GM23338 (cell line): ENCODE results near the gene KLHL12. TPM values are rescaled to one million over a fixed set of nuclear protein-coding genes. Genes with fewer than 3 reads are reported as not detected.

Experiments
- ATAC-seq: fragments of 200-7000 bp; cut with Tn5 transposase; 3 replicates; pipeline ENCODE4 v1.9.1; 2020
- DNase-seq: peaks from one replicate; pipeline ENCODE4 v3.0.0-alpha.2; 2015; ENCODE audit warnings: low spot score
- H2AFZ ChIP-seq: fragments of 200-600 bp; sonication (generic); 2 replicates; pipeline ENCODE4 v1.8.0; 2016; ENCODE audit warnings: antibody characterized with exemption, mild to moderate bottlenecking, moderate library complexity
- H3F3A ChIP-seq: fragments of 200-600 bp; sonication (generic); replicated peaks from 2 replicates; pipeline ENCODE4 v1.8.0; 2017; ENCODE audit warnings: antibody characterized with exemption, mixed run types, low read depth
- H3K27ac ChIP-seq: fragments of 200-600 bp; sonication (generic); 2 replicates; pipeline ENCODE4 v1.6.1; 2016; ENCODE audit warnings: low read depth
- H3K27me3 ChIP-seq: fragments of 200-600 bp; sonication (generic); 2 replicates; pipeline ENCODE4 v1.8.0; 2016; ENCODE audit warnings: mild to moderate bottlenecking, mixed run types, moderate library complexity; ENCODE audit not compliant: insufficient read depth
- H3K36me3 ChIP-seq: fragments of 200-600 bp; sonication (generic); 2 replicates; pipeline ENCODE4 v1.8.0; 2016; ENCODE audit warnings: mild to moderate bottlenecking; ENCODE audit not compliant: insufficient read depth
- H3K4me1 ChIP-seq: fragments of 200-600 bp; sonication (generic); 2 replicates; pipeline ENCODE4 v1.8.0; 2016; ENCODE audit warnings: mild to moderate bottlenecking, moderate library complexity; ENCODE audit not compliant: insufficient read depth
- H3K4me2 ChIP-seq: fragments of 200-600 bp; sonication (generic); 2 replicates; pipeline ENCODE4 v1.7.1; 2017; ENCODE audit warnings: mixed run types
- H3K4me3 ChIP-seq: fragments of 200-600 bp; sonication (generic); 2 replicates; pipeline ENCODE4 v1.6.1; 2016; ENCODE audit warnings: mixed run types
- H3K79me2 ChIP-seq: fragments of 200-600 bp; sonication (generic); replicated peaks from 2 replicates; pipeline ENCODE4 v1.8.0; 2017; ENCODE audit warnings: mild to moderate bottlenecking; ENCODE audit not compliant: insufficient read depth
- H3K9me2 ChIP-seq: fragments of 200-600 bp; sonication (generic); 2 replicates; pipeline ENCODE4 v1.8.0; 2017; ENCODE audit not compliant: insufficient read depth
- H4K20me1 ChIP-seq: fragments of 200-600 bp; sonication (generic); replicated peaks from 2 replicates; pipeline ENCODE4 v1.8.0; 2017; ENCODE audit warnings: mild to moderate bottlenecking; ENCODE audit not compliant: insufficient read depth
- H3K27ac Mint-ChIP-seq: 2 replicates; pipeline ENCODE4 v1.8.0; 2020; ENCODE audit warnings: inconsistent platforms, mild to moderate bottlenecking, moderate library complexity, mixed read lengths
- H3K27me3 Mint-ChIP-seq: 3 replicates; pipeline ENCODE4 v1.8.0; 2022; ENCODE audit warnings: low read depth, mild to moderate bottlenecking, moderate library complexity, mixed read lengths, inconsistent platforms; ENCODE audit not compliant: insufficient read depth, poor library complexity
- H3K36me3 Mint-ChIP-seq: 3 replicates; pipeline ENCODE4 v1.8.0; 2021; ENCODE audit warnings: low read depth, mild to moderate bottlenecking, inconsistent platforms, moderate library complexity, mixed read lengths
- H3K4me1 Mint-ChIP-seq: 3 replicates; pipeline ENCODE4 v1.8.0; 2020; ENCODE audit warnings: mild to moderate bottlenecking, inconsistent platforms, mixed read lengths
- H3K4me3 Mint-ChIP-seq: 3 replicates; pipeline ENCODE4 v1.8.0; 2021; ENCODE audit warnings: moderate library complexity, mild to moderate bottlenecking, inconsistent platforms, mixed read lengths
- H3K9me3 Mint-ChIP-seq: 3 replicates; pipeline ENCODE4 v1.8.0; 2020; ENCODE audit warnings: moderate library complexity, mild to moderate bottlenecking, inconsistent platforms, mixed read lengths
- CREB1 ChIP-seq: fragments of 250-450 bp; sonication (Bioruptor Pico); IDR thresholded peaks from 2 replicates; pipeline ENCODE4 v1.5.0; 2020; ENCODE audit warnings: low read depth, mild to moderate bottlenecking, moderate library complexity
- EZH2 ChIP-seq: fragments of 200-600 bp; sonication (generic); IDR thresholded peaks from one replicate; pipeline ENCODE4 v1.8.0; 2017; ENCODE audit warnings: antibody characterized with exemption, mild to moderate bottlenecking, low read depth; ENCODE audit not compliant: unreplicated experiment
- JUNB ChIP-seq: IDR thresholded peaks from one replicate; pipeline ENCODE4 v1.6.1; 2016; ENCODE audit warnings: antibody characterized with exemption; ENCODE audit not compliant: unreplicated experiment
- ZNF114 ChIP-seq: fragments of 250-450 bp; sonication (Bioruptor Pico); IDR thresholded peaks from 2 replicates; pipeline ENCODE4 v1.5.0; 2020; ENCODE audit warnings: mild to moderate bottlenecking, moderate library complexity
- ZNF331 ChIP-seq: fragments of 250-450 bp; sonication (Bioruptor Pico); IDR thresholded peaks from 2 replicates; pipeline ENCODE4 v1.5.0; 2020; ENCODE audit warnings: low read depth, mild to moderate bottlenecking, moderate library complexity
- ZNF462 ChIP-seq: fragments of 250-450 bp; sonication (Bioruptor Pico); IDR thresholded peaks from 2 replicates; pipeline ENCODE4 v1.5.0; 2020; ENCODE audit warnings: mild to moderate bottlenecking, moderate library complexity
- polyA plus RNA-seq: library from polyadenylated mRNA; unstranded; fragments of >200 nt; fragmentation: Nextera tagmentation; extraction: Ambion mirVana; gene quantifications from 2 replicates; pipeline ENCODE4 v1.2.1, GENCODE V29; 2016
- total RNA-seq: library from RNA; depleted of rRNA; stranded (reverse); fragments of >200 nt; shearing (Covaris generic); gene quantifications from 2 replicates; pipeline ENCODE4 v1.2.3, GENCODE V29; 2014
- TF ChIP-seq, protein P1 (sequence below): IDR thresholded peaks from 2 replicates; pipeline ENCODE4 v1.6.1; 2016; ENCODE audit warnings: antibody characterized with exemption

The KLHL12 gene
- total and polyA plus RNA-seq, 2 experiments from 2014 or later = 14.6 to 27.5 TPM

GRCh38 chr1:202926581-202927491, at the start of gene KLHL12 (continued):
- TF ChIP-seq ZNF462 (CRISPR knock-in tag) = peak; percentile 78

DNA sequence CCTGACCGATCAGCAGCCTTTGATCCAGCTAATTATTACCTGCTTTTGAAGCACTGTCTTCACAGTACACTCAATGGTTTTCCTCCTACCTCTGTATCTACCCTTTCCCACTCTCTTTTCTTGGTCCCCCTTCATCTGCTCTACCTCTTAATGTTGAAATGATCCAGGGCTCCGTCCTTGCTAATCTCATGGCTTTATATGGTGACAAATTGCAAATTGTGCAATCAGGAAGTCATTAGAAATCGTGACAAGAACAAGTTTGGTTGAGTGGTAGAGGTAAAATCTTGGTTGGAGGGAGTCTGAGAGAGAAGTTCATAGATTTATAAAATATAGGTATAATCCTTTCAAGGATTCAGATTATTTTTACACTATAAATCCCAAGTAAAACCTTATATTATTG, 49.6 kb upstream of the KLHL12 start:
- H3K27me3 ChIP-seq = no peaks in the 10 kb centered on the region
- TF ChIP-seq JUNB (no peak), ZNF114 (no peak), CREB1 (CRISPR knock-in tag) (no peak), EZH2 (no peak), ZNF331 (CRISPR knock-in tag) (no peak)
- TF ChIP-seq, protein P1, sequence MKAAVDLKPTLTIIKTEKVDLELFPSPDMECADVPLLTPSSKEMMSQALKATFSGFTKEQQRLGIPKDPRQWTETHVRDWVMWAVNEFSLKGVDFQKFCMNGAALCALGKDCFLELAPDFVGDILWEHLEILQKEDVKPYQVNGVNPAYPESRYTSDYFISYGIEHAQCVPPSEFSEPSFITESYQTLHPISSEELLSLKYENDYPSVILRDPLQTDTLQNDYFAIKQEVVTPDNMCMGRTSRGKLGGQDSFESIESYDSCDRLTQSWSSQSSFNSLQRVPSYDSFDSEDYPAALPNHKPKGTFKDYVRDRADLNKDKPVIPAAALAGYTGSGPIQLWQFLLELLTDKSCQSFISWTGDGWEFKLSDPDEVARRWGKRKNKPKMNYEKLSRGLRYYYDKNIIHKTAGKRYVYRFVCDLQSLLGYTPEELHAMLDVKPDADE = no peak
- no peaks in the 10 kb centered on the region for H3K36me3 ChIP-seq
- H3K9me2 ChIP-seq = no peaks in the 10 kb centered on the region
- no peak for ATAC-seq
- no peak overlapping the region for H3K27ac Mint-ChIP-seq
- no peak overlapping the region for H3K4me3 Mint-ChIP-seq
- DNase-seq = no peak
- no peaks in the 10 kb centered on the region for H3K9me3 Mint-ChIP-seq
- no peak overlapping the region for H3K27ac ChIP-seq
- no peaks in the 10 kb centered on the region for H3F3A ChIP-seq
- H3K4me1 Mint-ChIP-seq = peaks cover 21% of the 10 kb centered on the region
- no peak overlapping the region for H2AFZ ChIP-seq
- no peak overlapping the region for H3K4me3 ChIP-seq
- no peaks in the 10 kb centered on the region for H3K36me3 Mint-ChIP-seq
- H4K20me1 ChIP-seq = no peaks in the 10 kb centered on the region
- H3K4me1 ChIP-seq = peaks cover 11% of the 10 kb centered on the region
- no peaks in the 10 kb centered on the region for H3K79me2 ChIP-seq
- peaks cover 2% of the 10 kb centered on the region for H3K27me3 Mint-ChIP-seq
- no peak overlapping the region for H3K4me2 ChIP-seq
